GM18526 (cell line): ENCODE measurements around the gene NANS.
A peak's percentile ranks its signal among the peaks of the same experiment; 100 is the strongest.

Experiments used
- POLR2A ChIP-seq: IDR thresholded peaks from 3 replicates; pipeline ENCODE4 v1.6.1; 2011; ENCODE audit not compliant: insufficient read length; ENCODE audit errors: extremely low read depth

The NANS gene

DNA sequence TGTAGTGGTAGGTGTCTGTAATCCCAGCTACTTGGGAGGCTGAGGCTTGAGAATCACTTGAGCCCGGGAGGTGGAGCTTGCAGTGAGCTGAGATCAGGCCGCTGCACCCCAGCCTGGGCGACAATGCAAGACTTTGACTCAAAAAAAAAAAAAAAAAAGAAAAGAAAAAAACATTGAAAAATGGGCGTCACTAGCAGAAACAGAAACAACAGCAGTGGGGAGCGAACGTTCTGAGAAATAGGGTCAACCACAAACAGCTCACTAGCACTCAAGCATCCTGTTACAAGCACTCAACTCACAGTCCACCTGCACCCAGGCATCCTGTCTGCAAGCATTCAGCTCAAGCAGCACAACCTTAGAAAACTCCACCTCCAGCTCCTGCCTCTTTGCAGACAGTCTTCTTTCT is 45.3 kb downstream of the NANS start:
- TF ChIP-seq POLR2A = no peak

DNA sequence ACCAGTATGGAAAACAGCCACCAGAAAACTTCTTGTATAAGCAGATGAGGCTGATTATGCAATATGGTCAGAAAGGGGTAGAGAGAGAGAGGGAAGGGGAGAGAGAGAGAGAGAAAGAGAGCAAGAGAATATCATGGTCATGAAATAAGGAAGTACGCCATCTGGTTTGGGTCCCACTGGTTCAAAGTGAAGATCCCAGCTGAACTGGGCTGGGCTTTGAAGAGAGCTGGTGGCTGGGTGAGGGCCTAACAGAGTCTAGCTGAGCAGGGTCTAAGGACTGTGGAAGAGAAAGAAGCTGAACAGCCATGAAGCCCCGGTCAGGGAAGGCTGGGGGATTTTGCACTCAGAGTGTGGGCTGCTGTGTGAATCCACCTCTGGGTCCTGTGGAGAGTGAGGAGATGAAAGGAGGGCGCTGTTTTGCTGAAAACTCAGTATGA is 47.9 kb downstream of the NANS start:
- TF ChIP-seq POLR2A = no peak

DNA sequence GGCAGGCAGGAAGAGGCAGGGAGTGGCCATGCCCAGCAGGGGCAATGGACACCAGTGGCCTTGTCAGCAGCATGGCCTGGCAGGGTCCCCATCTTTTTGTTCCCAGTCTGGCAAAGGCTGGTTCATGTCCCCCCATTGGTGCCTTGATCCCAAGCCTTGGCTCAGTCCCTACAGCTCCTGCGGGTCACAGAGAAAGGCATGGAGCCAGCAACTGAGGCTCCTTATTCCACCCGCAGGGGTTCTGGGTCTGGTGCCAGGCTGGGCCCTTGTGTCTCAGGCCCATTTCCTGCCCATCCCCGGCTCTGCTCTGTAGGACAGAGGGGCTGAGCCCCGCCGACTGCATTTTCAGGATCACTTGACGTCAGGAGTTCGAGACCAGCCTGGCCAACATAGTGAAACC is 48.5 kb downstream of the NANS start:
- TF ChIP-seq POLR2A = no peak

DNA sequence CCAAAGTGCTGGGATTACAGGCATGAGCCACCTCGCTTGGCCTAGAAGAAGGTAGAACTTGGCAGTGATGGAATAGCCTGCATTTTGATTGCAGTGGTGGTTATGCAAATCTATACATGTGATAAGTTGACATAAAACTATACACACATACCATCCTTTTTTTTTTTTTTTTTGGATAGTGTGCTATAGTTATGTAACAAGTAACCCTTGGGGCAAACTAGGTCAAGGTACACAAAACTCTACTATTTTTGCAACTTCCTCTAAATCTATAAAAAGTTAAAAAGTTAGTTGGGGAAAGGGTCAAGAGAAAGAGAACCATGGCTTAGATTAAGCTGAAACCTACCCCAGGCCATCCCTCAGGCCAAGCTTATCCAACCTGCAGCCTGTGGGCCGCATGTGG is 51.4 kb downstream of the NANS start:
- TF ChIP-seq POLR2A = no peak

DNA sequence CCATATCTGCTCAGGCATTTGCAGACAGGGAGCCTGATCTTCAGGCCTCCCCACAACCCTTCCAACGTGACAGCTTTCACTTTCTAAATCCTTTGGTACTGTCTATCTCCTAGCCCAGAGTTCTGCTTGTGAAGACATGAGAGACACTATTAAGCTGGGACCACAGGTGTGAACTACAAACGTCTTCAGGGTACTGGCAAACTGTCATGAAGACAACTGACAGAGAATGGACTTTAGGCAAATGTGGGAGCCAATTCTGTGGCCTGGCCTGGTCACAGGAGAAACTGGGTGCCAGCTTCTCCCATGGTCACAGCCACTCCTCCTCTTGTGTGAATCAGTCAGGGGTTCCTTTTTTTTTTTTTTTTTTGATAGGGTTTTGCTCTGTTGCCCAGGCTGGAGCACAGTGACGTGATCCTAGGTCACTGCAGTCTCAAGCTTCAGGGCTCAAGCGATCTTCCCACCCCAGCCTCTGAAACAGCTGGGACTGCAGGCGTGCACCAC is 52.0 kb downstream of the NANS start:
- TF ChIP-seq POLR2A = no peak

DNA sequence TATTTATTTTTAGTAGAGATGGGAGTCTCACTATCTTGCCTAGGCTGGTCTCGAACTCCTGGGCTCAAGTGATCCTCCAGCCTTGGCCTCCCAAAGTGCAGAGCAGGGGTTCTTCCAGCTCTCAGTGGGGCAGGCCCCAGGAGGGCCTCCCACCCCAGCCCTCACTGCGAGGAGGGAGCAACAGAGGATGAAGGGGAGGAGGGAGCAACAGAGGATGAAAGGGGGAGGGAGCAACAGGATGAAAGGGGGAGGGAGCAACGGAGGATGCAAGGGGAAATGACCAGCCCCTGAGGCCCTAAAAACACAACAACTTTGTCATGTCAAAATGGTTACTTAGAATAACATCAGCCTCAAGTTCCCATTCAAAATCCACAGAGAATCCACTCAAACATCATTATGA is 52.5 kb downstream of the NANS start:
- TF ChIP-seq POLR2A = no peak

DNA sequence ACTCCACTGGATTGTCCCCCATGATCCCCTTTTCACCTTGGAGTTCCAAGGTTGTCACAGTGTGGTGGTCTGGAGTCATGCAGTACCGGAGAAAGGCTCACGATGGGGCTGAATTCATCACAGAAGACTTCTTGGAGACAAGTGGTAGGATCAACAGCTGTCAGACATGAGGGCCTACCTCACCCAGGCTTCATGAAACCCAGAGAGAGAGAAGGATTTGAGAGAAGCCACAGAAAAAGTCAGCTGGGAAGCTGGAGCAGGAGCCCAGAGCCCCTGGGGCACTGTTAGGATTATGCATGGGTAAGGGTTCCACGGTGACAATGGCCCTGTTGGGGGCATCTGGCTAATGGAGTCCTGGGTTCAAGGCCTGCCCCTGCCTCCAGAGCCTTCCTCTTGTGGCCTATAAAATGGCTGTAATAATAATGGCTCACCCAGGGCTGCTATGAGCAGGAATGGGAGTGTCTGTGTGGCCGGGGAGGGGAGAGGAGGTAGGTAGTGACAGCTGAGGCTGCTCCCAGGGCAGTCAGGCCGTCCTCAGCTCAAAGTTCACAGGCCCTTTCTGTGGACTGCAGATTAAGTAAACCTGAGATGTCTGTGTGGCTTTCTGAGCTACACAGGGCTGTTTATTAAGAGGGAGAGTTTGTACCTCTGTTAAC is 61.6 kb downstream of the NANS start:
- no peak for TF ChIP-seq POLR2A

DNA sequence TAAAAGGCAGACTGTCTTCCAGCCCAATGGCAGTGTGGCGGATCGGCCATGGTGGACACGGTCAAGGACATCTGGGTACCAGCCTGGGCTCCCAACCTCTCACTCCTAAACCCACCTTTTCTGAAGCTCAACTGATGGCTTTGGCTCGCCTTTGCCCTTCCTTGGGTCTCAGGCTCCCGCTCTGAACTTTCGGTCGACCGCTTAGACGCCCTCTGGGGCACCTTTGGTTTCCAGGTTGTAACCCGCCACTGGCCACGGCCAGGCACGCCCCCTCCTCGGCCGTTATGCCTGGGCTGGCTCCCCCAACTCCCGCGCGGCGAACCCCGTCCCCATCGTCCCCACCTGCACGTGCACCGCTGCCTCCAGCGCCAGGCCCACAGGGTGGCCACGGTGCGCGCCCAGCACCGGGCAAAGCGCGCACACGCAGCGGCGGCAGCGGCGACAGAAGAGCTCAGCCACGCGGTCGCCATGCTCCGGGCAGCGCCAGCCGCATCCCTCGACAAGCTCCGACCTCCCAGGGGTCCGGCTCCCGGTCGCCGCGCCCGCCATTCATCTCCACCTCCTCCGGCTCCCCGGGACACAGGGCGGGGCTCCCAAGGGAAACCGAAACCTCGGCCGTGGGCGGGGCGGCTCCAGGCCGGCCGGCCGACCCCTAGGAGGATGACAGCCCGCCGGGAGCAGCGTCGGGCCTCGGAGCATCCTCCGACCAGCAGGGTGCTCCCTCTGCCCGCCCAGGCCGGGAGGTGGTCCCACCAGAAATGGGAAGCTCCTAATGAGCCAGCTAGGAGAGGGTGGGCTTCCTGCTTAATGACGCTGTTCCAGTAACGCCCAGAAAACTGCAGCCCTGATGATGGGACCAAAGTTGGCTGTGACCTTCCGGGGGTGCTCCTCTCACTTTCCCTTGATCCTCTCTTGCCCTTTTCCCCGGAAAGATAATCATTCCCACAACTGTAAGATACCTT is 62.4 kb downstream of the NANS start, which contains the start of gene TRIM14:
Gene TRIM14 (minus strand): TSS at position 583 of the 962 bp plus-strand sequence. CDS start 34 bp downstream, at position 549.
- TF ChIP-seq POLR2A = peak; percentile 57

DNA sequence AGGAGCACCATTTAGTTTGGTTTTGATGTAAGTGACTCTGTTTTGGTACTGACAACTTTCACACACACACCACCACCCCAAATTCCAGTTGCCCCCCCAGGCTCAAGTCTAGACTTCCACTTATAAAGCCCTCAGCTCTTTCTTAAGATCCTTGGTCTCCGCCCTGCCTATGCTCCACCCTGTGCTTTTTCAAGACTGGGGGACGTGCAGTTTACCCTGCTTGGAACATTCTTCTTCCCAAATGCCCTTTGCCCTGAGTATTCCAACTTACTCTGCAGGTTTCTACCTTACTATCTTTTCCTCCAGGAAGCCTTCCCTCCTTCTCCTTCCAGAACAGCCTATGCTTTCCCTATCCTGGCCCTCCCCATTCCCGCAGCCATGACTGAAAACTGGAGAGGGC is 63.9 kb downstream of the NANS start:
- TF ChIP-seq POLR2A = no peak

DNA sequence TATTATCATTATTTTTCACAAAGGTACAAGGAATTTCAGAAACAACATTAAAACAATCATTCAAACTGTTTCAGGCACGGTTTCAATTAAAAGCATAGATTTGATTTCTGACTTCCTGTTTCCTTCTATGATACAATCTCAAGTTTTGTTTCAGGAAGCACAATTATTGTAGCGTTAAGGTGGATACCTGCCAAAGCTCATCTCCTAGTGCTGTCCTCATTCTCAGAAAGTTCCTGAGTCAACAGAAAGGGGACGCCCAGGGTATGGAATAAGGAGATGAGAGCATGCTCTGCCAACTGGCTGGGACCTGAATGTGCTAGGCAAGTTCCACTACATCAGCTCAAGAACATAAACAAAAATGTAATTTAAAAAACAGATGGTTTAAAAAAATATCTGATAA is 64.5 kb downstream of the NANS start:
- TF ChIP-seq POLR2A = no peak

DNA sequence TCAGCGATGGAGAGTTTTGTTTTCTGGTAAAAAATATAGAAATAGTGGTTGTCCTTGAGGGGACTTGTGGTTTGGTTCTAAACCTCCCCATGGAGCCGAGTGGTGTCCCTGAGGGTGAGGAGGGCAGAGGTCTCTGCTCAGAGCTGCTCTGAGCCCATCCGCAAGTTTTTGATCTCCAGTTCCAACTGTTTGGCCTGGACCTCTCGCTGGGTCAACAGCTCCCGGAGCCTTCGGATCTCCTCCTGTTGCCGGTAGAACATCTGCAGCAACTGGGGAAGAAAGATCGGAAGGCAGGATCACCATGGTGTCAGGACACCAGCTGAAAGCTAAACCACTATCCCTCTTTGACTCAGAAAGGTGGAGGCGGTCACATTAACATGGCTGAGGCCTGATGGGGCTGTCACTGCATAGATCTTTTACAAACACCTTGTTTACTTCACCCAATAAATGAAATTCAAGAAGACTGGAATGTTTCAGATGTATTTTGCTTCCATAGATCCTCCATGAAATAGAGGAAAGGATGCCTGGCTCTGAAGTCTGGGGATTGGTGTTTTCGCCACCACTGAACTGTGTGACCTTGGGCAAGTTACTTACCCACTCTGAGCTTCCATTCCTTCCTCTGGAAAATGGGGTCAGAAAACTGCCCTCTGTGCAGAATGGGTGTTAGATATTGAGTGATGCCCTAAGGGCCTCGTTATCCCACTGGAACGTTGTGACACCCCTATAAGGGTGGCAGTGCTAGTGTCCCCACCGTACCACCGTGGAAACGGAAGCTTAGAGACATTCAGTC is 68.3 kb downstream of the NANS start:
- TF ChIP-seq POLR2A = no peak

DNA sequence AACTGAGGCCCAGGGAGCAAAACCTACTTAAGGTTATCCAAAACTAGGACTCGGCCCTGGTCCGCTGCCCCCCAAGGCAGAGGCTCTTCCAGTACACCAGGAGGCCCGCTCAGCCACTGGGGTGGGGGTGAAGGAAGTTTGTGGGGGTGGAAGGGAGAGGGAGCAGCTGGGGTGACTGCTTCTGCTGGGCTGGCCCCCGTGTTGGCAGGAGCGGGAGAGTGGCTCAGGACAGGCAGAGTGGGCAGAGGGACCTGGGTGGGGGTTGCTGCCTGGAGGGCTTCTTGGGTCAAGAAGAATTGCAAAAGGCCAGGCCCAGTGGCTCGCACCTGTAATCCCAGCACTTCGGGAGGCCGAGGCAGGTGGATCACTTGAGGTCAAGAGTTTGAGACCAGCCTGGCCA is 70.7 kb downstream of the NANS start:
- no peak for TF ChIP-seq POLR2A

DNA sequence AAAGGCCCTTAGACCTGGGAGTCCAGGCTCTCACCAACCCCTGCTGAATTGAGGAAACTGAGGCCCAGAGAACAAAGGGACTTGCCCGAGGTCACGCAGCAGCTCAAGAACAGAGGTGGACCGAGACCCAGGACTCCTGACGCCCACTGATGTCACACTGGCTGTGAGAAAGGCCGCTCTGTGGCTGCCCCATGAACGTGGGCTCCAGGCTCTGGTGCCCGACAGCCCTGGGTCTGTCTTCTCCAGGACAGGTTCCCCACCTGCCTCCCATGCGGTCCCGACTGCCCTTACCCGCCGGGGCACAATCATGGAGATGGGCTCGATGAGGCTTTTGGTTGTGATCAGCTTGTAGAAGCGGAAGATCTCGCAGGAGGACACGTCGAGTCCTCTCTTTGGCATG is 71.8 kb downstream of the NANS start:
- TF ChIP-seq POLR2A = no peak

DNA sequence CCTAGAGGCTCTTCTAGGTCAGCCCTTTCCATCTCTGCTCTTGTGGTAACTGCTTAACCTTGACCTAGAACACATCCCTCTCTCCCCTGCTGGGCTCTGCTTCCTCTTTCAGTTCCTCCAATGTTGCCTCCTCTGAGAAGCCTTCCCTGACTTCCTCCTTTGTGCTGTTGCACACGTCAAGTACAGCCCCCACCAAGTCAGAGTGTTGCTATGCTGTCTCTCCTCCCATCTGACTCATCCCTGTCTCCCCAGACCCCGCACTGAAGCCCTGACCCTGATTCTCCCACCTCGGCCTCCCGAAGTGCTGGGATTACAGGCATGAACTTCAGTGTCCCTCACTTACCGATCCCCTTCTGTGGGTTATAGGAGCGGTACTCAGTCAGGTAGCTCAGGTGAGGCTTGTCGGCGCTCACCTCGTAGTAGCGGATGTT is 72.9 kb downstream of the NANS start:
- TF ChIP-seq POLR2A = no peak

DNA sequence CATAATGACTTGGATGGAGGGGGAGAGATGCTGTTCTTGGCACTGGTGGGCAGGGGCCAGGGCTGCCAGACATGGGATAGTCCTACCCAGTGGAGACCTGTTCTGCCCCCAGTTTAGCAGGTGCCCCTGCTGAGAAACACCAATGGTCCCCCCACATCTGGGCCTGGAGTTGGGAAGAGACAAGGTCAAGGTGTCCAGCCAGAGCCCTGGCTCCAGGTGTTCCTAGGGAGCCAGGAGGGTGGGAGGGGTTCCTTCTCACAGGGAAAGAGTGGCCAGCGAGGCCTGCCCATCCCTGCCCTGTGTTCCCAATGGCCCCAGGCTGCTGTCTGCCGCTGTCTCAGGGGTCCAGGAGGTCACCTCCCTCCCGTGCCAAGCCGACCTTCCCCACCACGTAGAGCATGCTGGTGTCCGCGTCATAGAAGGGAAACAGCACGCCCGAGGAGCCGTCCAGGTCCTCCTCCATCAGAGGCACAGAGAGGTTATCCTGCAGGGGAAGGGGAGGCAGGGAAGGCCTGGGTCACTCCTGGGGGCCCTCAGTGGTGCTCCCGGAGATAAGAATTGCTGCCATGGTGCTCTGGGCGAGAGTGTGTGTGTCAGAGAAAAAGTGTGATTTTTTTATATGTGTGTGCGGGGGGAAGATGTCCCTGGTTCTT is 74.2 kb downstream of the NANS start:
- TF ChIP-seq POLR2A = no peak
